ENCODE measurements around the gene ILK.

Gene ILK

GRCh38 chr11:6646071-6646470, 42.5 kb downstream of the ILK start:
- H3K9ac ChIP-seq (ENCODE audit: low read length): no peak overlapping the region
- H3K4me2 ChIP-seq (ENCODE audit: low read length): peak overlapping the region; percentile 10; the same call in 1 of the 2 replicates

GRCh38 chr11:6646576-6646917, 43.0 kb downstream of the ILK start:
- Histone ChIP-seq H3K9ac (ENCODE audit: low read length) (no peak overlapping the region), H4K20me1 (ENCODE audit: insufficient read depth, low read length) (no peaks in the 10 kb centered on the region), H2AFZ (ENCODE audit: low read length) (no peak overlapping the region), H3K4me1 (ENCODE audit: insufficient read depth, low read length, severe bottlenecking) (peaks cover 12% of the 10 kb centered on the region), H3K27ac (ENCODE audit: low read depth, low read length, poor library complexity, severe bottlenecking) (no peak overlapping the region), H3K36me3 (ENCODE audit: insufficient read depth, low read length) (no peaks in the 10 kb centered on the region), H3K9me2 (ENCODE audit: low read depth, low read length) (no peaks in the 10 kb centered on the region), H3K9me3 (ENCODE audit: low read length) (no peaks in the 10 kb centered on the region), H3K79me2 (ENCODE audit: insufficient read depth, low read length) (no peaks in the 10 kb centered on the region), H3K4me2 (ENCODE audit: low read length) (peak overlapping the region; percentile 10; the same call in 1 of the 2 replicates), H3K4me3 (ENCODE audit: low read depth, low read length, poor library complexity, severe bottlenecking) (no peak overlapping the region), H3K27me3 (ENCODE audit: insufficient read depth, low read length) (0 out of 2 replicates have a peak, but pooled peaks cover 6% of the 10 kb centered on the region), H3F3A (ENCODE audit: insufficient read depth, low read length) (no peaks in the 10 kb centered on the region)
- TF ChIP-seq EZH2 (IDR thresholded peaks at IDR 0.05; ENCODE audit: borderline replicate concordance, low read length) (no peak), CTCF (IDR thresholded peaks at IDR 0.05; ENCODE audit: low read length) (no peak)

More at GRCh38 chr11:6646071-6646470, 42.5 kb downstream of the ILK start:
- no peaks in the 10 kb centered on the region for H3F3A ChIP-seq (ENCODE audit: insufficient read depth, low read length)
- no peaks in the 10 kb centered on the region for H3K79me2 ChIP-seq (ENCODE audit: insufficient read depth, low read length)
- no peaks in the 10 kb centered on the region for H4K20me1 ChIP-seq (ENCODE audit: insufficient read depth, low read length)
- H3K4me3 ChIP-seq (ENCODE audit: low read depth, low read length, poor library complexity, severe bottlenecking): no peak overlapping the region
- TF ChIP-seq CTCF (IDR thresholded peaks at IDR 0.05; ENCODE audit: low read length) (no peak), EZH2 (IDR thresholded peaks at IDR 0.05; ENCODE audit: borderline replicate concordance, low read length) (no peak)
- no peak overlapping the region for H3K27ac ChIP-seq (ENCODE audit: low read depth, low read length, poor library complexity, severe bottlenecking)
- H3K4me1 ChIP-seq (ENCODE audit: insufficient read depth, low read length, severe bottlenecking): peaks cover 12% of the 10 kb centered on the region
- H2AFZ ChIP-seq (ENCODE audit: low read length): no peak overlapping the region
- 0 out of 2 replicates have a peak, but pooled peaks cover 6% of the 10 kb centered on the region for H3K27me3 ChIP-seq (ENCODE audit: insufficient read depth, low read length)
- no peaks in the 10 kb centered on the region for H3K9me2 ChIP-seq (ENCODE audit: low read depth, low read length)
- H3K36me3 ChIP-seq (ENCODE audit: insufficient read depth, low read length): no peaks in the 10 kb centered on the region
- no peaks in the 10 kb centered on the region for H3K9me3 ChIP-seq (ENCODE audit: low read length)

GRCh38 chr11:6646918-6647679, 43.5 kb downstream of the ILK start:
- H3F3A ChIP-seq (ENCODE audit: insufficient read depth, low read length): no peaks in the 10 kb centered on the region
- H4K20me1 ChIP-seq (ENCODE audit: insufficient read depth, low read length): no peaks in the 10 kb centered on the region
- no peak overlapping the region for H2AFZ ChIP-seq (ENCODE audit: low read length)
- H3K79me2 ChIP-seq (ENCODE audit: insufficient read depth, low read length): no peaks in the 10 kb centered on the region
- H3K4me3 ChIP-seq (ENCODE audit: low read depth, low read length, poor library complexity, severe bottlenecking): no peak overlapping the region
- H3K9me3 ChIP-seq (ENCODE audit: low read length): no peaks in the 10 kb centered on the region
- H3K27me3 ChIP-seq (ENCODE audit: insufficient read depth, low read length): 0 out of 2 replicates have a peak, but pooled peaks cover 6% of the 10 kb centered on the region
- no peaks in the 10 kb centered on the region for H3K36me3 ChIP-seq (ENCODE audit: insufficient read depth, low read length)
- peaks cover 12% of the 10 kb centered on the region for H3K4me1 ChIP-seq (ENCODE audit: insufficient read depth, low read length, severe bottlenecking)
- H3K4me2 ChIP-seq (ENCODE audit: low read length): peak overlapping the region; percentile 10; the same call in 1 of the 2 replicates
- no peaks in the 10 kb centered on the region for H3K9me2 ChIP-seq (ENCODE audit: low read depth, low read length)
- H3K27ac ChIP-seq (ENCODE audit: low read depth, low read length, poor library complexity, severe bottlenecking): no peak overlapping the region
- TF ChIP-seq EZH2 (IDR thresholded peaks at IDR 0.05; ENCODE audit: borderline replicate concordance, low read length) (no peak), CTCF (IDR thresholded peaks at IDR 0.05; ENCODE audit: low read length) (no peak)
- H3K9ac ChIP-seq (ENCODE audit: low read length): no peak overlapping the region
